DOHH2 (cell line): ENCODE measurements around the gene APBA2.

ENCODE experiments used
- EZH2phosphoT487 ChIP-seq: fragments of 200-600 bp; sonication (generic); IDR thresholded peaks from 2 replicates; pipeline ENCODE4 v1.6.1; 2017; ENCODE audit warnings: borderline replicate concordance, mild to moderate bottlenecking, antibody characterized with exemption, low read length, moderate library complexity, mixed read lengths
- TF ChIP-seq, protein P1 (sequence below): fragments of 200-600 bp; sonication (generic); IDR thresholded peaks from one replicate; pipeline ENCODE4 v1.5.1; 2014; ENCODE audit warnings: antibody characterized with exemption, mild to moderate bottlenecking, low read depth, low read length; ENCODE audit not compliant: poor library complexity, severe bottlenecking

DNA sequence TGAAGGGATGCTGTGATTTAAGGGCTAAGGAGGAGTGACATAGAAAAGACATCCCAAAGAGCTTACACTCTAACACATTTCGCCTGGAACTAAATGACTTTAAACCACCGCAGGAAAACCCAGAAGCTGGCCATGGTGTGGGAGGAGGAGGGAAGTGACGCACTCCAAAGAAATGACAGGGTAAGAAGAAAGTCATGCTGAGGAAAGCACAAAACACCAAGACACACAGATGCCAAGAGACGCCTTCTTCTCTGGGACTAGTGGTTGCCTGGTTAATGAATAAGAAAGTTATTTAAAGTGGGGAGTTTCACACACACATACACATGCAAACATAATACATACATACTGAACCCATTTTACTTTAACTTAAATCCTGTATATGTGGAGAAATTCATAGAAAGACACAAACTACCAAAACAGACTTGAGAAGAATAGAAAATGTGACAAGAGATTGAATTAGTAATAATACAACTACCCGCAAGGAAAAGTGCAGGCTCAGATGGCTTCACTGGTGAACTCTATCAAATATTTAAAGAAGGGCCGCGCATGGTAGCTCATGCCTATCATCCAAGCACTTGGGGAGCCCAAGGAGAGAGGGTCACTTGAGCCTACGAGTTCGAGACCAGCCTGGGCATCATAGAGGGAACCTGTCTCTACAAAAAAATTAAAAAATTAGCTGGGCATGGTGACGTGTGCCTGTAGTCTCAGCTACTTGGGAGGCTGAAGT lies 258.3 kb downstream of the APBA2 start:
- TF ChIP-seq, protein P1, sequence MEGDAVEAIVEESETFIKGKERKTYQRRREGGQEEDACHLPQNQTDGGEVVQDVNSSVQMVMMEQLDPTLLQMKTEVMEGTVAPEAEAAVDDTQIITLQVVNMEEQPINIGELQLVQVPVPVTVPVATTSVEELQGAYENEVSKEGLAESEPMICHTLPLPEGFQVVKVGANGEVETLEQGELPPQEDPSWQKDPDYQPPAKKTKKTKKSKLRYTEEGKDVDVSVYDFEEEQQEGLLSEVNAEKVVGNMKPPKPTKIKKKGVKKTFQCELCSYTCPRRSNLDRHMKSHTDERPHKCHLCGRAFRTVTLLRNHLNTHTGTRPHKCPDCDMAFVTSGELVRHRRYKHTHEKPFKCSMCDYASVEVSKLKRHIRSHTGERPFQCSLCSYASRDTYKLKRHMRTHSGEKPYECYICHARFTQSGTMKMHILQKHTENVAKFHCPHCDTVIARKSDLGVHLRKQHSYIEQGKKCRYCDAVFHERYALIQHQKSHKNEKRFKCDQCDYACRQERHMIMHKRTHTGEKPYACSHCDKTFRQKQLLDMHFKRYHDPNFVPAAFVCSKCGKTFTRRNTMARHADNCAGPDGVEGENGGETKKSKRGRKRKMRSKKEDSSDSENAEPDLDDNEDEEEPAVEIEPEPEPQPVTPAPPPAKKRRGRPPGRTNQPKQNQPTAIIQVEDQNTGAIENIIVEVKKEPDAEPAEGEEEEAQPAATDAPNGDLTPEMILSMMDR: no peak
- TF ChIP-seq EZH2phosphoT487: no peak
